HG03025 (cell line): ENCODE data around the gene BMP6.
"Not testable (repeated sequence)": the region's sequence is repeated elsewhere in the genome, so short reads cannot be mapped to it uniquely, and the experiment has no call there.

Experiments used
- ATAC-seq: cut with Tn5 transposase; IDR thresholded peaks from one replicate; pipeline ENCODE4 v1.9.1; 2021; ENCODE audit warnings: mild to moderate bottlenecking, moderate library complexity; ENCODE audit not compliant: unreplicated experiment, low FRiP score

The BMP6 gene

GRCh38 chr6:7785243-7786035 is 59.5 kb downstream of the BMP6 start:
- no peak for ATAC-seq

- no peak for ATAC-seq
These were observed 60.3 kb downstream of the BMP6 start for GRCh38 chr6:7786214-7786661.

GRCh38 chr6:7787137-7787608 is 61.3 kb downstream of the BMP6 start:
- no peak for ATAC-seq

- no peak for ATAC-seq
These were observed 61.8 kb downstream of the BMP6 start for GRCh38 chr6:7787731-7788130.

- no peak for ATAC-seq
These were observed 68.6 kb downstream of the BMP6 start for GRCh38 chr6:7794509-7794908.

- no peak for ATAC-seq
These were observed 71.5 kb downstream of the BMP6 start for GRCh38 chr6:7797386-7797785.

- ATAC-seq = no peak
These were observed 72.9 kb downstream of the BMP6 start for GRCh38 chr6:7798751-7799150.

- no peak for ATAC-seq
These were observed 76.8 kb downstream of the BMP6 start for GRCh38 chr6:7802662-7803061.

GRCh38 chr6:7803214-7803613 is 77.3 kb downstream of the BMP6 start:
- ATAC-seq = no peak

- ATAC-seq = no peak
These were observed 79.4 kb downstream of the BMP6 start for GRCh38 chr6:7805078-7805849.

GRCh38 chr6:7805850-7806214 is 79.9 kb downstream of the BMP6 start:
- no peak for ATAC-seq

GRCh38 chr6:7806711-7807110 is 80.8 kb downstream of the BMP6 start:
- ATAC-seq = no peak

- no peak for ATAC-seq
These were observed 83.4 kb downstream of the BMP6 start for GRCh38 chr6:7809346-7809745.

- ATAC-seq = no peak
These were observed 85.5 kb downstream of the BMP6 start for GRCh38 chr6:7811441-7811840.

GRCh38 chr6:7812623-7813022 is 86.7 kb downstream of the BMP6 start:
- ATAC-seq = no peak

- ATAC-seq = no peak
These were observed 87.3 kb downstream of the BMP6 start for GRCh38 chr6:7813193-7813592.

- ATAC-seq = no peak
These were observed 87.8 kb downstream of the BMP6 start for GRCh38 chr6:7813704-7814103.

- no peak for ATAC-seq
These were observed 89.8 kb downstream of the BMP6 start for GRCh38 chr6:7815716-7816115.

- ATAC-seq = not testable (repeated sequence)
These were observed 91.3 kb downstream of the BMP6 start for GRCh38 chr6:7817184-7817583.

GRCh38 chr6:7818257-7819214 is 92.6 kb downstream of the BMP6 start:
- no peak for ATAC-seq
